Measurements from ENCODE around the gene CUL2. TPM values are rescaled to one million over a fixed set of nuclear protein-coding genes. Genes with fewer than 3 reads are reported as not detected.

Gene CUL2
- total and polyA plus RNA-seq, 10 donors, result 7.8 to 37.5 (median 20.5) TPM

DNA sequence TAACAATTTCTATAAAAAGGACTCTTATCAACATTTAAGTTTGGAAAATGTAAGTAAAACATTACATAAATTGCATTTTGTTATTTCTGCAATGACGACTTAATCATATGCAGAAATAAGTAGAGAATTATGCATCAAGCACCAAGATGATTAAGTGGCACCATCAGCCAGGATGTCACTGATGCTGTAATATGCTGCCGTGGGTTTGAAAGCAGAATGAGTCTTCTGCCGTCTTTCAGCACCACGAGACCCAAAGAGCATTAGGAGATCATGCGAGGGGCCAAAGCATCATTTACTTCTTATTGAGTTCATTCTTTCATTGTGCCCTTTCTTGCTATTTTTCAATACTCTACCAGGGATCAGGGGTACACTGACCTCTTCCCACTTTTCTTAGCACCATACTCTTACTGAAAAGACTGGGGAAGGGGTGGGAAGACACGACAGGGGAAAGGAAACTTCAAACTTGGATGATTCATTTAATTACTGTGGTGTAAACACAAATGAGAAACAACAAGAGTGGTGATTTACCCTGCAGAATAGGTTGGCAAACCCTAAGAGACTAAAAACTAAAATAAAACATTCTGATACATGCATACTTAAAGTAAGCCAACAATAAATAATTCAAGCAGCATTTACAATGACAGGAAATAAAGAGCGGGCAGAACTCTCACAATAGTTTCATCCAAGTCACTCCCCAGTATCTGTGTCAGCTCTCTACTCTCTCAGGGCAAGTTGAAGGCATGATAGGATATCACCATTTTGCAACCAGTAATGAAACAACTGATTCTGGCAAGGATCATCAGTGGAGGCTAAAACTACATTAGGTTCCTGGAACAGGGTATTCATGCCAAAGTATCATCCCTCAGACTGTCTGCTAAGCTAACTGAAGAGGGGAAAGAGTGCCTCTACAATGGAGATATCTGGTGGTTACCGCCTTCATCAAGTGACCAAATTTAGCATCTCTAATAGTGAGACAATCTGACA lies 70.8 kb downstream of the CUL2 start:
- DNase-seq, result no peak
- peaks cover 0 to 97% (median 29%) of the 10 kb centered on the region in 6 donors for H3K36me3 ChIP-seq
- intact Hi-C loops (cut with DNase I; ENCODE audit: low total_unique reads), result no loop called here
- 77 to 86% (median 82%) methylated on average over 8 of the region's 8 CpGs for WGBS, 5 donors
- H3K4me1 ChIP-seq, result no peaks in the 10 kb centered on the region
- H3K27me3 ChIP-seq (replicated peaks in 1 of 7), result no peaks in the 10 kb centered on the region
- TF ChIP-seq POLR2A (IDR thresholded peaks at IDR 0.05) (no peak), CTCF (IDR thresholded peaks at IDR 0.05 in 8 of 11, conservative IDR thresholded peaks at IDR 0.05 in 3 of 11) (no peak), POLR2AphosphoS5 (IDR thresholded peaks at IDR 0.05) (no peak)
- peak overlapping the region in 1 of 8 donors; percentile 16 for H3K27ac ChIP-seq
- H3K9me3 ChIP-seq, result no peaks in the 10 kb centered on the region
- no peak overlapping the region for H3K4me3 ChIP-seq

DNA sequence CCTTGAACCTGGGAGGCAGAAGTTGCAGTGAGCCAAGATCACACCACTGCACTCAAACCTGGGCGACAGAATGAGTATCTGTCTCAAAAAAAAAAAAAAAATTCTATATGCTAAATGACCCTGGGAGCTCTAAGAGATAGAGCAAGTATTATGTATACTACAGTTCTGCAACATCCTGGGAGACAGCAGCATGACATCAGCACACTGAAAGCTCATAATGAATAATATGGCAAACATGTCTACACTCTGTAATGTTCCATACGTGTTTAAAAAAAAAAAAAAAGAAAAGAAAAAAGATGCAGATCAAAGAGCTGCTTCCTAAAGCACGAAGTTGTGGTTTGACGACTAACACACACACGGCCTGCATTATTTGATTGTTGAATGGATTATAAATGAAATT lies 72.5 kb downstream of the CUL2 start:
- 80 to 91% (median 82%) methylated on average over 5 of the region's 5 CpGs for WGBS, 5 donors
- no peaks in the 10 kb centered on the region for H3K9me3 ChIP-seq
- H3K36me3 ChIP-seq, result peaks cover 0 to 97% (median 30%) of the 10 kb centered on the region in 6 donors
- H3K27me3 ChIP-seq (replicated peaks in 1 of 7), result no peaks in the 10 kb centered on the region
- no peaks in the 10 kb centered on the region for H3K4me1 ChIP-seq
- intact Hi-C loops (cut with DNase I; ENCODE audit: low total_unique reads), result no loop called here
- no peak overlapping the region for H3K4me3 ChIP-seq
- H3K27ac ChIP-seq, result no peak overlapping the region
- no peak for DNase-seq
- TF ChIP-seq CTCF (IDR thresholded peaks at IDR 0.05 in 8 of 11, conservative IDR thresholded peaks at IDR 0.05 in 3 of 11) (no peak), POLR2AphosphoS5 (IDR thresholded peaks at IDR 0.05) (no peak), POLR2A (IDR thresholded peaks at IDR 0.05) (no peak)

GRCh38 chr10:35015843-35016408 lies 74.2 kb downstream of the CUL2 start:
- Histone ChIP-seq H3K4me3 (no peak overlapping the region), H3K27me3 (replicated peaks in 1 of 7) (no peaks in the 10 kb centered on the region), H3K27ac (no peak overlapping the region), H3K4me1 (no peaks in the 10 kb centered on the region), H3K9me3 (no peaks in the 10 kb centered on the region), H3K36me3 (peaks cover 0 to 97% (median 44%) of the 10 kb centered on the region in 6 donors)
- TF ChIP-seq POLR2AphosphoS5 (IDR thresholded peaks at IDR 0.05), result no peak
- no peak for TF ChIP-seq CTCF (IDR thresholded peaks at IDR 0.05 in 8 of 11, conservative IDR thresholded peaks at IDR 0.05 in 3 of 11)
- TF ChIP-seq POLR2A (IDR thresholded peaks at IDR 0.05), result no peak
- 87 to 95% (median 91%) methylated on average over 5 of the region's 5 CpGs for WGBS, 5 donors
- intact Hi-C loops (cut with DNase I; ENCODE audit: low total_unique reads), result no loop called here
- no peak for DNase-seq

GRCh38 chr10:35012781-35013180 lies 77.4 kb downstream of the CUL2 start:
- WGBS, 5 donors, result 91 to 96% (median 95%) methylated on average over 8 of the region's 8 CpGs
- Histone ChIP-seq H3K4me1 (no peaks in the 10 kb centered on the region), H3K27me3 (replicated peaks in 1 of 7) (no peaks in the 10 kb centered on the region), H3K4me3 (no peak overlapping the region), H3K27ac (no peak overlapping the region), H3K36me3 (peaks cover 3 to 100% (median 69%) of the 10 kb centered on the region in 6 donors), H3K9me3 (no peaks in the 10 kb centered on the region)
- no peak for DNase-seq
- TF ChIP-seq POLR2A (IDR thresholded peaks at IDR 0.05), result no peak
- no peak for TF ChIP-seq POLR2AphosphoS5 (IDR thresholded peaks at IDR 0.05)
- TF ChIP-seq CTCF (IDR thresholded peaks at IDR 0.05 in 8 of 11, conservative IDR thresholded peaks at IDR 0.05 in 3 of 11), result no peak
- intact Hi-C loops (cut with DNase I; ENCODE audit: low total_unique reads), result no loop called here

Data from spleen (tissue), 11 donors.